GM18526 (cell line): ENCODE results near the gene MAD1L1.

Experiments
- POLR2A ChIP-seq: IDR thresholded peaks from 3 replicates; pipeline ENCODE4 v1.6.1; 2011; ENCODE audit not compliant: insufficient read length; ENCODE audit errors: extremely low read depth

The MAD1L1 gene

GRCh38 chr7:1946025-1946772, 286.5 kb downstream of the MAD1L1 start:
- TF ChIP-seq POLR2A, result no peak

- TF ChIP-seq POLR2A, result no peak
Observed at GRCh38 chr7:1945558-1945957, 287.2 kb downstream of the MAD1L1 start.

- no peak for TF ChIP-seq POLR2A
Observed at GRCh38 chr7:1944619-1945210, 288.0 kb downstream of the MAD1L1 start.

- no peak for TF ChIP-seq POLR2A
Observed at GRCh38 chr7:1943933-1944618, 288.7 kb downstream of the MAD1L1 start.

- no peak for TF ChIP-seq POLR2A
Observed at GRCh38 chr7:1943326-1943725, 289.4 kb downstream of the MAD1L1 start.

- TF ChIP-seq POLR2A, result no peak
Observed at GRCh38 chr7:1942941-1943289, 289.8 kb downstream of the MAD1L1 start.

- no peak for TF ChIP-seq POLR2A
Observed at GRCh38 chr7:1942243-1942940, 290.4 kb downstream of the MAD1L1 start.

GRCh38 chr7:1941464-1942242, 291.1 kb downstream of the MAD1L1 start:
- TF ChIP-seq POLR2A, result no peak

GRCh38 chr7:1940863-1941262, 291.9 kb downstream of the MAD1L1 start:
- no peak for TF ChIP-seq POLR2A

GRCh38 chr7:1940402-1940786, 292.4 kb downstream of the MAD1L1 start:
- TF ChIP-seq POLR2A, result peak; percentile 49

- no peak for TF ChIP-seq POLR2A
Observed at GRCh38 chr7:1939434-1940401, 293.0 kb downstream of the MAD1L1 start.

- no peak for TF ChIP-seq POLR2A
Observed at GRCh38 chr7:1938788-1939433, 293.8 kb downstream of the MAD1L1 start.

- no peak for TF ChIP-seq POLR2A
Observed at GRCh38 chr7:1937252-1937605, 295.5 kb downstream of the MAD1L1 start.
